ENCODE data around the gene GSK3B.
"Not testable (repeated sequence)": the region's sequence is repeated elsewhere in the genome, so short reads cannot be mapped to it uniquely, and the experiment has no call there.

Gene GSK3B

DNA sequence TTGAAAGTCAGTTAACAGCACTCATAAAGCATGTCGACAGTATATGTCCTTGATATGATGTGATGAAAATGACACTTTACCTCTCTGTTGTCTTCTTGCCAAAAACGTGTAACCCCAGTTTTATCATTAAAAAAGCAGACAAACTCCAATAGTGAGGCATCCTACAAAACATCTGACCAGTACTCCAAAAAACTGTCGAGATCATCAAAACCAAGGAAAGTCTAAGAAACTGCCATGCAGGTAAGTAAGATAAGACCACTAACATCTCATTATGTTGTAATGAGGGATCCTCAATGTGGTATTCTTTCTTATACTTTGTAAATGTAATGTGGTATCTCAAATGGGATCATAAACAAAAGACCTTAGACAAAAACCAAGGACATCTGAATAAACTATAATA is 160.0 kb downstream of the GSK3B start:
- DNase-seq (ENCODE audit: low spot score), result no peak

GRCh38 chr3:119933207-119933606 is 161.0 kb downstream of the GSK3B start:
- DNase-seq (ENCODE audit: low spot score), result no peak

DNA sequence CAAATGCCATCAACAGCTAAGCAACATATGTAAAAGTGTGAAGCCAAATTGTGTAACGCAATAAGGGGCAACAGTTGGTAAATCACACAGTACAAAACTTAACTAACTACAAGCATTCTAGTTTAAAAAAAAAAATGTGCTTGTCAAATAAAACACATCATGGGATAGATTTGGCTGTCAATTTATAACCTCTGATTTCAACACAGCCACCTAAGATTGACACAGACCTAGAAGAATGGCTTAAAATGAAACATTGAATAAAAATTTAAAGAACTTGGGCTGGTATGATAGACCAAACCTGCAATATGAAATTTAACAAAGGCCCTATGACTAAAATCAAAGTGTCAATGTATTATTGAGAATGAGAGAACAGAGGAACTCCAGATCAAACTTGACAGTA is 164.0 kb downstream of the GSK3B start:
- DNase-seq (ENCODE audit: low spot score), result no peak

GRCh38 chr3:119927190-119927589 is 167.1 kb downstream of the GSK3B start:
- no peak for DNase-seq (ENCODE audit: low spot score)

DNA sequence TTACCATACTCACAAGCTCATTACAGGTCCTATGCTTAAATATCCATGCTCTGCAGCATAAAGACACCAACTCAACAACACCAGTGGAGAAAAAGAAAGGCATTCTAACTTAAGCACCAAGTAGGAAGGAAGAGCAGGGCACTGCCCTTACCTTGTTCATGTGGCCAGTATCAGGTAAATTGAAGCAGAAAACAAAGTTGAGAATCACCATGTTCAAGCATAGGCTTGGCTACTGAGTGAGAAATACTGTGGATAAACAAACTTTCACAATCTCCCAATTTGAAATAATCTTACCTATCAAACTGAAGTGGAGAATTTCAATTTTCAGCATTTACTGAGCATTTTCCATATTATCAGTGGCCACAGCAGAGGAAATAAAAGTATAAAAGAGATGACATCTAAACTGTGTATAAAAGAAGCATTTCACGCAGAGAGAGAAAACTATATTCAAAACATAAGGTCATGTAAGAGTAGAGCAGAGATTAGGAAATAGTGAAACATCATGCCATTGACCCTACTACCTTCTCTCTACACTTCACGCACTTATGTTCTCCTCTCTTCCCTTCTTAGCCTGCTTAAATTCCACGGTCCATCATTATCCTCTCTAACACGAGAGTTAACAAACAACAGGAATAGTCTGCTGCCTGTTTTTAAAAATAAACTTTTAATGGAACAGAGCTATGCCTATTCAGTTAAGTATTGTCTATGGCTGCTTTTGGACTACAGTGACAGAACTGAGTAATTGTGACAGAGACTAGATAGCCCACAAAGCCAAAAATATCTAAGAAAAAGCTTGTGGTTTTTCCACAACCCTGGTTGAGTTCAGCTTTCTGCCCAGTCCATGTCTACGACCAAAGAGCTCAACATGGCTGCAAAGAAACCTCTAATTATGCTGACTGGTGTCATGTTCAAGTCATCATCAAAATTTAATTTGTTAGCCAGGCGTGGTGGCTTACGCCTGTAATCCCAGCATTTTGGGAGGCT is 169.8 kb downstream of the GSK3B start:
- no peak for DNase-seq (ENCODE audit: low spot score)

GRCh38 chr3:119918992-119919933 is 175.0 kb downstream of the GSK3B start:
- DNase-seq (ENCODE audit: low spot score), result no peak

DNA sequence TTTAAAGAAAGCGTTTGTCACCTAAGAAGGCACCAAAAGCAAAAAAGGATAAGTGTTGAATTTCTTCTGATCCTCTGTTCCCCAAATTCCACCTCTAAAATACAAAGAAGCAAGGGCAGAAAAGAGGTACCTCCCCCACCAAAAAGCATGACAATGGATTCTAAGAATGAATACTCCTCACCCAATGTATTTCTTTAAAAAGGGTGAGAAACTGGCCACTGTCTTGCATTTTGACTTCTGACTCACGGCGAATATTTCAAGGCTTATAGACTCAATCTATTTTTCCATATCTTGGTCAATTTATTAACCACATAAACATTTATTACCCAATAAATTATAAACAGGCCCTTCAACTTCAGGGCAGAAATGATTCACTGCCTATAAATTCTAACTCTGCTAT is 181.2 kb downstream of the GSK3B start:
- DNase-seq (ENCODE audit: low spot score), result no peak

GRCh38 chr3:119912220-119912619 is 182.0 kb downstream of the GSK3B start:
- DNase-seq (ENCODE audit: low spot score), result no peak

- no peak for DNase-seq (ENCODE audit: low spot score)
These were observed 182.5 kb downstream of the GSK3B start for GRCh38 chr3:119911748-119912147.

- DNase-seq (ENCODE audit: low spot score), result no peak
These were observed 192.2 kb downstream of the GSK3B start for GRCh38 chr3:119902061-119902460.

DNA sequence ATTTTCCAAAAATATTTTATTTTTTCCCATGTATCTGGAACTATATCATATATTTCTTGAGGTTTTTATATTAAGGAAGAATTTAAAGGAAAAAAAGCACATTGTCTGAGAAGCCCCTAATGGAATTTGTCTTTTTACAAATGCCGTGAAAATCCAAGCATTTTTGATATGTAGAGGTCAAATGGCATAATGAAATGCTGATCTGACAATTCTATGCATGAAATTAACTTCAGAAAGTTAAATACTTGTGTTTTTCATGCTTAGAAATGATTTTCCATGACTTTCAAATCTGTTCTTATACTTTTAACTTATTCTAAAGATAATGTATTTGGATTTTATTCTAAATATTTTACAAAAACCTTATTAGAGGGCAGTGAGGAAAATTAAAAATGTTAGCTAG is 193.1 kb downstream of the GSK3B start:
- no peak for DNase-seq (ENCODE audit: low spot score)

DNA sequence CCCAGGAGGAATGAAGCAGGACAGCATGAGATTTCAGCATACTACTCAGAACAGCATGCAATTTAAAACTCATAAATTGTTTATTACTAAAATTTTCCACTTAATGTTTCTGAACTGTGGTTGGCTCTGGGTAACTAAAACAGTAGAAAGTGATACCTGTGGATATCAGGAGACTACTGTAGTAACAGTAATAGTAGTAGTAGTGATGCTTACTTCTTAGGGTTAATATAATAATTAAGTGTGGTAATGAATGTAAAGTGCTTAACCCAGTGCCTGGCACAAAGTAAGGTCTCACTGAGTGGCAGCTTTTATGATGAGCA is 195.1 kb downstream of the GSK3B start:
- DNase-seq (ENCODE audit: low spot score), result no peak

GRCh38 chr3:119898478-119899191 is 195.6 kb downstream of the GSK3B start:
- peak; percentile 12 for DNase-seq (ENCODE audit: low spot score)

DNA sequence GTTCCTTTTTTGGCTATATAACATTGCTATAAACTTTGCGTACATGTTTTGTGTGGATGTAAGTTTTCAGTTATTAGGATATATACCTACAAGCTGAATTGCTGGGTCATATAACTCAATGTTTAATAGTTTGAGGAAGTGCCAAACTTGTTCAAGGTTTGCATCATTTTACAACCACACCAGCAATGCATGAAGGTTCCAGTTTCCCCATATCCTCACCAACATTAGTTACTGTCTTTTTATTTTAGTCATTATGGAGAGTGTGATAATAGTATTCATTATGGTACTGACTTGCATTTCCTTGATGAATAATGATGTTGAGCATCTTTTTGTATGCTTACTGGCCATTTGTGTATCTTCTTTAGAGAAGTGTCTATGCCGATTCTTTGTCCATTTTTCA is 200.1 kb downstream of the GSK3B start:
- no peak for DNase-seq (ENCODE audit: low spot score)

GRCh38 chr3:119893769-119894168 is 200.5 kb downstream of the GSK3B start:
- no peak for DNase-seq (ENCODE audit: low spot score)

DNA sequence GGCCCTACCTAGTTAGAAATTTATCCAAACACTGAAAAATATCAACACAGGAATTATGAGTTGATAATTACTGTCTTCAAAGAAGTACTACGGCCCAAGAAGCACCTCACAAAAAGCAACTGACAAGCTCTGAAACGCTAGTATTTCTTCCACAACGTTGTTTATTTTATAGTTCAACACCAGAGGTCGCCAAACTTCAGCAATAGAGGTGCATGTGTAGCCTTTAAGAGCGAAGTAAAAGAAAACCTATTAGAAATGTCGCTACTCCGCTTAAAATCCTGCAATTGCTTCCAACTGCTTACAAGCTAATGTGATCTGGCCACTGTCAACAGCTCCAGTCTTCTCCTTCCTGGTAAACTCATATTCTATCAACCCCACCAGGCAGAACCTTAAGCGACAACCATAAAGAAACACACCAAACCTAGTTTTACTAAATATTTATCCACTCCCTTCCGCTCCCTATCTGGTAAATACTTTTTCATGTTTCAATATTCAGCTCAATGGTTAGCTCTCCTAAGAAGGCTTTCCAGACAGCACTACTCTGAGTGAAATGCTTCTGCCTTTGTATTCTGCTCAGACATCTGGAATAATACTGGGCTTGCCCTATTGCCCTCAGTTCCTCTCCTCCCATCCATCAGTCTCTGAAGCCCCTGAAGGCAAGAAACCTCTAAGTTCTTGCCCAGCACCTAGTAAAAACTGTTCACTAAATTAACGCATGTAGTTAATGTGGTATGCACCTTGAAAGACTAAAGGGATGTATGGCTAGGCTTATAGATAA is 202.1 kb downstream of the GSK3B start:
- DNase-seq (ENCODE audit: low spot score), result peak; percentile 56

- DNase-seq (ENCODE audit: low spot score), result not testable (repeated sequence)
These were observed 205.6 kb downstream of the GSK3B start for GRCh38 chr3:119888681-119889080.

DNA sequence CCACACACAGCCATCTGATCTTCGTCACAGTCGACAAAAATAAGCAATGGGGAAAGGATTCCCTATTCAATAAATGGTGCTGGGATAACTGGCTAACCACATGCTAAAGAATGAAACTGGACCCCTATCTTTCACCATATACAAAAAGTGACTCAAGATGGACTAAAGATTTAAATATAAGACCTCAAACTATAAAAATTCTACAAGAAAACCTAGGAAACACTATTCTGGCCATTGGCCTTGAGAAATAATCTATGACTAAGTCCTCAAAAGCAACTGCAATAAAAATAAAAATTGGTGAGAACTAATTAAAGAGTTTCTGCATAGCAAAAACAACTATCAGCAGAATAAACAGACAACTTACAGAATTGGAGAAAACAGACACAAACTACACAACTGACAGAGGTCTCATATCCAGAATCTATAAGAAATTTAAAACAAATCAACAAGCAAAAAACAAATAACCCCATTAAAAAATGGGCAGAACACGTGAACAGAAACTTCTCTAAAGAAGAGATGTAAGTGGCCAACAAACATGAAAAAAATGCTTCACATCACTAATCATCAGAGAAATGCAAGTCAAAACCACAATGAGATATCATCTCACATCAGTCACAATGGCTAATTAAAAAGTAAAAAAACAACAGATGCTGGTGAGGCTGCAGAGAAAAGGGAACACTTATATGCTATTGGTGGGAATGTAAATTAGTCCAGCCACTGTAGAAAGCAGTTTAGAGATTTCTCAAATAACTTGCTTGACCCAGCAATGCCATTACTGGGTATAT is 208.3 kb downstream of the GSK3B start:
- DNase-seq (ENCODE audit: low spot score), result no peak

DNA sequence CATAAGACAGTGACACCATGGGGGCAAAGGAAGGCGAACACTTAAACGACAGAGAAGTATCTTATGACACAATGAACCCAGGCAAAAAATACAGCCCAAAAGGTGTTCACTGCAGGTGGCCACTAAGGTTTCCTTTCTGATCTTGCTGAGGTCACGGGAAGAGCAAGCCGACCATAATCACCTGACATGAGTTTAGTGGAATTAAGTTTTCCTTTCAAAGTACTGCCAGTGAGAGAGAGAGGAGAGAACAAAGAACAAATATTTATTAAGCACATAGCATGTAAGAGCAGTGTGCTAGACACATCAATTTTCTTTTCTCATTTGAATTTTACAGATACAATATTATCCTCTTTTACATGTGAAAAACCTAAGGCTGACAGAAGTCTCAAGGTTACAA is 210.1 kb downstream of the GSK3B start:
- no peak for DNase-seq (ENCODE audit: low spot score)

DNA sequence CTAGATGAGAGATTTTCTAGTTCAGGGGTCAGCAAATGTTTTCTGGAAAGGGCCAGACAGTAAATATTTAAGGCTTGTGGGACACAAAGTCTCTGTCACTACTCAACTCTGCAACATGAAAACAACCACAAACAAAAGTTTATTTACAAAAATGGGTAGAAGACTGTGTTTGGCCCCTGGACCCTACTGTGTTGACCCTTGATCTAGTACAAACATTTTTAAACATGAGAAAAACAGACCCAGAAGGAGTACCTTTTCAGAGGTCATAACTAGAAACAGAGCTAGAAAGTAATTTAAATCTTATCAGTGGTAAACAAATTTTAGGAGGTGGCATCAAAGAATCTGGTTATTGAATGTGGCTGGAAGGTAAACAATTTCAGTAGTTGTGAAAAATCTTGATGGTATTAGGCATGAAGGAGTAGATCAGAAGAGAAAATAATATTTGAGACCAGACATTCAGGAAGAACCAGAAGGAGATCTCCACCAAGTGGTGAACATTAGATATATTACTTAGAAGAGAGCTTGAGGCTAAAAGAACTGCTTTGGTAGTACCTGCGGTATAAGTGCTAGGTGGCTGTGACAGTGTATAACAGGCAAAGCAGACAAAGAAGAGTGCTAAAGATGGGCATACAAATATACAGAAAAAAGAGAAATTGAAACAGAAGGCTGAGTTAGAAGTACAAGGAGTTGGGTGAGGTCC is 210.6 kb downstream of the GSK3B start:
- no peak for DNase-seq (ENCODE audit: low spot score)

Data from AG20443 (cell line).